Measurements from ENCODE around the gene CX3CR1.

DNA sequence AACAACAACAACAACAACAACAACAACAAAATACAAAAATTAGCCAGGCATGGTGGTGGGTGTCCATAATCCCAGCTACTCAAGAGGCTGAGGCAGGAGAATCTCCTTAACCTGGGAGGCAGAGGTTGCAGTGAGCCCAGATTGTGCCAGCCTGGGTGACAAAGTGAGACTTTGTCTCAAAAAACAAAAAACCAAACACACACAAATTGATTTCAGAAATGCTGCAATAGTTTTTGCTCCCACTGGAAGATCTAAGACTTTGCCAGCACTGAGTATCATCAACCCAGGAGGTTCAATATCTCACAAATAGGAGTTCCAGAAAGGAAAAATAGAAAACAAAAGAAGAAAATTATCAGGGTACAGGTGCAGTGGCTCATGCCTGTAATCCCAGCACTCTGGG, 33.5 kb upstream of the CX3CR1 start:
- TF ChIP-seq, protein P1, sequence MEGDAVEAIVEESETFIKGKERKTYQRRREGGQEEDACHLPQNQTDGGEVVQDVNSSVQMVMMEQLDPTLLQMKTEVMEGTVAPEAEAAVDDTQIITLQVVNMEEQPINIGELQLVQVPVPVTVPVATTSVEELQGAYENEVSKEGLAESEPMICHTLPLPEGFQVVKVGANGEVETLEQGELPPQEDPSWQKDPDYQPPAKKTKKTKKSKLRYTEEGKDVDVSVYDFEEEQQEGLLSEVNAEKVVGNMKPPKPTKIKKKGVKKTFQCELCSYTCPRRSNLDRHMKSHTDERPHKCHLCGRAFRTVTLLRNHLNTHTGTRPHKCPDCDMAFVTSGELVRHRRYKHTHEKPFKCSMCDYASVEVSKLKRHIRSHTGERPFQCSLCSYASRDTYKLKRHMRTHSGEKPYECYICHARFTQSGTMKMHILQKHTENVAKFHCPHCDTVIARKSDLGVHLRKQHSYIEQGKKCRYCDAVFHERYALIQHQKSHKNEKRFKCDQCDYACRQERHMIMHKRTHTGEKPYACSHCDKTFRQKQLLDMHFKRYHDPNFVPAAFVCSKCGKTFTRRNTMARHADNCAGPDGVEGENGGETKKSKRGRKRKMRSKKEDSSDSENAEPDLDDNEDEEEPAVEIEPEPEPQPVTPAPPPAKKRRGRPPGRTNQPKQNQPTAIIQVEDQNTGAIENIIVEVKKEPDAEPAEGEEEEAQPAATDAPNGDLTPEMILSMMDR (IDR thresholded peaks at IDR 0.05), result no peak
- TF ChIP-seq EP300 (IDR thresholded peaks at IDR 0.05) (no peak), POLR2AphosphoS5 (IDR thresholded peaks at IDR 0.05) (no peak), POLR2A (IDR thresholded peaks at IDR 0.05) (no peak)
